HG02763 (cell line): ENCODE results near the gene OR14K1.
"Not testable (repeated sequence)": the region's sequence is repeated elsewhere in the genome, so short reads cannot be mapped to it uniquely, and the experiment has no call there.

Experiments
- ATAC-seq: cut with Tn5 transposase; IDR thresholded peaks from one replicate; pipeline ENCODE4 v1.9.1; 2021; ENCODE audit warnings: mild to moderate bottlenecking, moderate library complexity; ENCODE audit not compliant: unreplicated experiment

Gene OR14K1

DNA sequence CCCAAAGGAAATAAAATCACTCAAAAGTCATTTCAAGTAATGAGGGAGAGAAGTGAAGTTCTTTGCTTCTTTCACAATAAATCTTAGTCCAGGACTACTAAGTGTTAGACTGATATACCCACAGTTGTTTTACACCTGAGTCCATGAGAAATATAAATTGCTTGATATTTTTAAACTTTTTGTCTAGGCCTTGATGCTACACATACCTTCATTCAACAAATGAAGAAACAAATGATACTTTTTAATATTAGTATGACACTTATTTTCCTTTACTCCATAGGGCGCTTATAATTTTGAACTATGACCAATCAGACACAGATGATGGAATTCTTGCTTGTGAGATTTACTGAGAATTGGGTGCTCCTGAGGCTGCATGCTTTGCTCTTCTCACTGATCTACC lies at the start of gene OR14K1:
TSS of gene OR14K1 (plus strand) at position 301 of the 400 bp plus-strand sequence. CDS start at position 301, 0 bp downstream.
- ATAC-seq, result no peak

GRCh38 chr1:247701338-247701737 lies 37.1 kb upstream of the OR14K1 start:
- no peak for ATAC-seq

GRCh38 chr1:247710681-247711080 lies 27.7 kb upstream of the OR14K1 start:
- not testable (repeated sequence) for ATAC-seq

DNA sequence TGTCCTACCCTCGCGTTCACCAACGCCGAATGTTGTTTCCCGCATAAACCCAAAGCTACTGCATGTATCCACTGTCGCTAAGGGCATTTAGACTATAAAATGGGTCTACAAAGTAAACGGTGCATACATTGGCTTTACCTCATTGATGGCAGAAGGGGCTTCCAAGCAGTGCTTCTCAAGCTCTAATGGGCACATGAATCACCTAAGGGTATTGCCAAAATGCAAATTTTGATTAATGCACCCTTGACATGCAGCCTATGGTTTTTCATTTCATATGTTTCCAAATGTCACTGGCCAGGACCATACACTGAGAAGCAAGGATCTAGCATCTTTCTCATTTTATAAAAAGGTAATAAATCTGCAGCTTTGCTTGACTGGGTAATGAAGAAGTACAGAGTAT lies 24.7 kb upstream of the OR14K1 start:
- ATAC-seq, result no peak

- no peak for ATAC-seq
These were observed 21.9 kb upstream of the OR14K1 start, which contains the start of gene OR6F1 for GRCh38 chr1:247716546-247716945. Gene OR6F1 (minus strand): TSS chr1:247716646. CDS start chr1:247712755, 3,891 bp downstream.

DNA sequence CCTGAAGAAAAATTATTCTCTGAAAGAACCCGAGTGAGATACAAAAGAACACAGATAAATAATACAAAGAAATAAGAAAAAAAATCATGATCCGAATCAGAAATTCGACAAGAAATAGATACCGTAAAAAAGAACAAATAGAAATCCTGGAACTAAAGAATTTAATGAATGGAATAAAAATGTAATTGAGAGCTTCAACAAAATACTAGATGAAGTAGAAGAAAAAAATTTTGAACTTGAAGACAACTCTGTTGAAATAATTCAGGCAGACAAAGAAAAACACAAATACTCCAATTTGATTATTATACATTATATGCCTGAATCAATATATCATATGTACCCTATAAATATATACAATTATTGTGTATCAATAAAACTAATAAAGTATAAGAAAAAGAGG lies 17.2 kb upstream of the OR14K1 start:
- no peak for ATAC-seq

DNA sequence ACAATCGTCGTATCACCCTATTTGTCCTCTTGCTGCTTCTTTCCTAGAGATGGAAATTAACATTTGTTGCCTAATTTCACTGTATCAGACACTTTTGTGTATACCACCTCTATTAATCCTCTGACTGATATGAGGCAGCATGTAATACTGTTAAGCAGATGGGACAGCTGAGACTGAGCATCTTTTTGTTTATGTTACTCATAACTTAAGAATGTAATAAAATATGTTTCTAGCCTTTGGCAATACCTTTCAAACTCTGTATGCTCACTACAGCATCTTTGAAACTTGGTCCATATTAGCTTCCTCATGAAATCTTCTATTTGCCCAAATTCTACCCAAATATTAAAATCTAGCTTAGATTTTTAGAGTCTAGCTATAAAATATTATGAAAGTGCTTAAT lies 2.3 kb downstream of the OR14K1 start:
- no peak for ATAC-seq

- no peak for ATAC-seq
These were observed 3.3 kb downstream of the OR14K1 start for GRCh38 chr1:247741756-247742155.

GRCh38 chr1:247742215-247742760 lies 3.9 kb downstream of the OR14K1 start:
- not testable (repeated sequence) for ATAC-seq

- ATAC-seq, result no peak
These were observed 8.0 kb downstream of the OR14K1 start for GRCh38 chr1:247746391-247746935.

- no peak for ATAC-seq
These were observed 9.2 kb downstream of the OR14K1 start for GRCh38 chr1:247747616-247748015.

- no peak for ATAC-seq
These were observed 9.6 kb downstream of the OR14K1 start, which contains the start of gene OR14A2 for GRCh38 chr1:247748041-247748440. Gene OR14A2 (minus strand): TSS chr1:247748141.

DNA sequence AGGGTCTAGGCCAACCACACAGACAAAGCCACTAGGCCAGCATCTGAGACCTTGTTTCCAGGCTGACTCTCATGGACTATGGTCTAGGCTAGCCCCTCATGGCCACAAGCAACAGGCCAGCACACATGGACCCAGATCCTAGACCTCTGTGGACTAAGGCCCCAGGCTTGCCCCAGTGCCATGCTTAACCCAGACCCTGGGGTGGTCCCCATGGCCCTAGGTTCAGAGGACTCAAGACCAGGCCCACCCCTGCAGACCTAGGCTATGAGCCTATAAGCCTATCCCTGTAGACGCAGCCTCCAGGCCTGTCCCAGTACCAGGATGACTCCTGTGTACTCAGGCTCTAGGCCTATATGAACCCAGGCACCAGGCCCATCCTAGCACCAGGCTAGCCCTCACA lies 11.5 kb downstream of the OR14K1 start:
- no peak for ATAC-seq

- not testable (repeated sequence) for ATAC-seq
These were observed 15.9 kb downstream of the OR14K1 start for GRCh38 chr1:247754311-247754710.

GRCh38 chr1:247760456-247760855 lies 22.0 kb downstream of the OR14K1 start, which contains the start of gene OR1C1:
Gene OR1C1 (minus strand): TSS chr1:247760556. CDS start chr1:247758406, 2,150 bp downstream.
- no peak for ATAC-seq

- no peak for ATAC-seq
These were observed 31.2 kb downstream of the OR14K1 start for GRCh38 chr1:247769603-247770002.
